Measurements from ENCODE around the gene REPS1. TPM values are rescaled to one million over a fixed set of nuclear protein-coding genes. Genes with fewer than 3 reads are reported as not detected.

Gene REPS1
- total RNA-seq, 1 experiment from 2014 or later: 55.1 TPM

DNA sequence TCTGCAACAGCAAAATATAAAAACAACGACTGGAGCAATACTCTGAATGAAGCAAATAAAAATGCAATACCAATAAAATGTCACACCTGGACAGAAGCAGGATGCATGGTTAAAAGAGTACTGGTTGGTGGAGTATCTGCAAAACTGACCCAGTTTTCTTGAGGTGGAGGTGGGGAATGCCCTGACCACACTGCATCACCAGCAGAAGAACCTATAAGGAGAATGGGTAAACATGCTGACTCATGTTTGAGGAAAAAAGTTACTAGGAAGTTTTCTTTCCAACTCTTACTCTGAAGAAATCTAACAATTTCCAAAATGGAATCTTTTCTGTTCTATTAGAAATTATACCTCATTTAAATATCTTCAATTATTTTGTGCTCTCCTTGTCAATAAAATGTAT, 43.6 kb downstream of the REPS1 start:
- DNase-seq (ENCODE audit: low spot score): no peak
- no peak for ATAC-seq
- CTCF ChIA-PET: no interaction called here
- H3K36me3 Mint-ChIP-seq: peaks cover 35% of the 10 kb centered on the region
- H3K9me3 Mint-ChIP-seq: no peaks in the 10 kb centered on the region
- H3K4me3 Mint-ChIP-seq: no peak overlapping the region
- no peak overlapping the region for H3K27ac Mint-ChIP-seq
- no peak for TF ChIP-seq ZNF138 (CRISPR knock-in tag; conservative IDR thresholded peaks at IDR 0.05)
- TF ChIP-seq, protein P1, sequence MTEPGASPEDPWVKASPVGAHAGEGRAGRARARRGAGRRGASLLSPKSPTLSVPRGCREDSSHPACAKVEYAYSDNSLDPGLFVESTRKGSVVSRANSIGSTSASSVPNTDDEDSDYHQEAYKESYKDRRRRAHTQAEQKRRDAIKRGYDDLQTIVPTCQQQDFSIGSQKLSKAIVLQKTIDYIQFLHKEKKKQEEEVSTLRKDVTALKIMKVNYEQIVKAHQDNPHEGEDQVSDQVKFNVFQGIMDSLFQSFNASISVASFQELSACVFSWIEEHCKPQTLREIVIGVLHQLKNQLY (CRISPR knock-in tag; IDR thresholded peaks at IDR 0.05): no peak
- TF ChIP-seq, protein P2, sequence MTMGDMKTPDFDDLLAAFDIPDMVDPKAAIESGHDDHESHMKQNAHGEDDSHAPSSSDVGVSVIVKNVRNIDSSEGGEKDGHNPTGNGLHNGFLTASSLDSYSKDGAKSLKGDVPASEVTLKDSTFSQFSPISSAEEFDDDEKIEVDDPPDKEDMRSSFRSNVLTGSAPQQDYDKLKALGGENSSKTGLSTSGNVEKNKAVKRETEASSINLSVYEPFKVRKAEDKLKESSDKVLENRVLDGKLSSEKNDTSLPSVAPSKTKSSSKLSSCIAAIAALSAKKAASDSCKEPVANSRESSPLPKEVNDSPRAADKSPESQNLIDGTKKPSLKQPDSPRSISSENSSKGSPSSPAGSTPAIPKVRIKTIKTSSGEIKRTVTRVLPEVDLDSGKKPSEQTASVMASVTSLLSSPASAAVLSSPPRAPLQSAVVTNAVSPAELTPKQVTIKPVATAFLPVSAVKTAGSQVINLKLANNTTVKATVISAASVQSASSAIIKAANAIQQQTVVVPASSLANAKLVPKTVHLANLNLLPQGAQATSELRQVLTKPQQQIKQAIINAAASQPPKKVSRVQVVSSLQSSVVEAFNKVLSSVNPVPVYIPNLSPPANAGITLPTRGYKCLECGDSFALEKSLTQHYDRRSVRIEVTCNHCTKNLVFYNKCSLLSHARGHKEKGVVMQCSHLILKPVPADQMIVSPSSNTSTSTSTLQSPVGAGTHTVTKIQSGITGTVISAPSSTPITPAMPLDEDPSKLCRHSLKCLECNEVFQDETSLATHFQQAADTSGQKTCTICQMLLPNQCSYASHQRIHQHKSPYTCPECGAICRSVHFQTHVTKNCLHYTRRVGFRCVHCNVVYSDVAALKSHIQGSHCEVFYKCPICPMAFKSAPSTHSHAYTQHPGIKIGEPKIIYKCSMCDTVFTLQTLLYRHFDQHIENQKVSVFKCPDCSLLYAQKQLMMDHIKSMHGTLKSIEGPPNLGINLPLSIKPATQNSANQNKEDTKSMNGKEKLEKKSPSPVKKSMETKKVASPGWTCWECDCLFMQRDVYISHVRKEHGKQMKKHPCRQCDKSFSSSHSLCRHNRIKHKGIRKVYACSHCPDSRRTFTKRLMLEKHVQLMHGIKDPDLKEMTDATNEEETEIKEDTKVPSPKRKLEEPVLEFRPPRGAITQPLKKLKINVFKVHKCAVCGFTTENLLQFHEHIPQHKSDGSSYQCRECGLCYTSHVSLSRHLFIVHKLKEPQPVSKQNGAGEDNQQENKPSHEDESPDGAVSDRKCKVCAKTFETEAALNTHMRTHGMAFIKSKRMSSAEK (CRISPR knock-in tag; IDR thresholded peaks at IDR 0.05; ENCODE audit: borderline replicate concordance): no peak
- TF ChIP-seq, protein P3, sequence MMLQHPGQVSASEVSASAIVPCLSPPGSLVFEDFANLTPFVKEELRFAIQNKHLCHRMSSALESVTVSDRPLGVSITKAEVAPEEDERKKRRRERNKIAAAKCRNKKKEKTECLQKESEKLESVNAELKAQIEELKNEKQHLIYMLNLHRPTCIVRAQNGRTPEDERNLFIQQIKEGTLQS (CRISPR knock-in tag; conservative IDR thresholded peaks at IDR 0.05): no peak
- no peak for TF ChIP-seq NR1H2 (CRISPR knock-in tag; IDR thresholded peaks at IDR 0.05)
- no peak for TF ChIP-seq ZNF671 (CRISPR knock-in tag; IDR thresholded peaks at IDR 0.05)
- no peak for TF ChIP-seq ZBTB21 (CRISPR knock-in tag; IDR thresholded peaks at IDR 0.05; ENCODE audit: borderline replicate concordance)
- no peak for TF ChIP-seq ZNF232 (CRISPR knock-in tag; IDR thresholded peaks at IDR 0.05)
- TF ChIP-seq PRRX2 (CRISPR knock-in tag; IDR thresholded peaks at IDR 0.05): no peak
- TF ChIP-seq, protein P4, sequence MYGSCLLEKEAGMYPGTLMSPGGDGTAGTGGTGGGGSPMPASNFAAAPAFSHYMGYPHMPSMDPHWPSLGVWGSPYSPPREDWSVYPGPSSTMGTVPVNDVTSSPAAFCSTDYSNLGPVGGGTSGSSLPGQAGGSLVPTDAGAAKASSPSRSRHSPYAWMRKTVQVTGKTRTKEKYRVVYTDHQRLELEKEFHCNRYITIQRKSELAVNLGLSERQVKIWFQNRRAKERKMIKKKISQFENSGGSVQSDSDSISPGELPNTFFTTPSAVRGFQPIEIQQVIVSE (CRISPR knock-in tag; IDR thresholded peaks at IDR 0.05; ENCODE audit: borderline replicate concordance): no peak
- TF ChIP-seq SOX15 (CRISPR knock-in tag; IDR thresholded peaks at IDR 0.05): no peak
- TF ChIP-seq, protein P5, sequence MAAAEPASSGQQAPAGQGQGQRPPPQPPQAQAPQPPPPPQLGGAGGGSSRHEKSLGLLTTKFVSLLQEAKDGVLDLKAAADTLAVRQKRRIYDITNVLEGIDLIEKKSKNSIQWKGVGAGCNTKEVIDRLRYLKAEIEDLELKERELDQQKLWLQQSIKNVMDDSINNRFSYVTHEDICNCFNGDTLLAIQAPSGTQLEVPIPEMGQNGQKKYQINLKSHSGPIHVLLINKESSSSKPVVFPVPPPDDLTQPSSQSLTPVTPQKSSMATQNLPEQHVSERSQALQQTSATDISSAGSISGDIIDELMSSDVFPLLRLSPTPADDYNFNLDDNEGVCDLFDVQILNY (CRISPR knock-in tag; IDR thresholded peaks at IDR 0.05): no peak
- TF ChIP-seq, protein P6, sequence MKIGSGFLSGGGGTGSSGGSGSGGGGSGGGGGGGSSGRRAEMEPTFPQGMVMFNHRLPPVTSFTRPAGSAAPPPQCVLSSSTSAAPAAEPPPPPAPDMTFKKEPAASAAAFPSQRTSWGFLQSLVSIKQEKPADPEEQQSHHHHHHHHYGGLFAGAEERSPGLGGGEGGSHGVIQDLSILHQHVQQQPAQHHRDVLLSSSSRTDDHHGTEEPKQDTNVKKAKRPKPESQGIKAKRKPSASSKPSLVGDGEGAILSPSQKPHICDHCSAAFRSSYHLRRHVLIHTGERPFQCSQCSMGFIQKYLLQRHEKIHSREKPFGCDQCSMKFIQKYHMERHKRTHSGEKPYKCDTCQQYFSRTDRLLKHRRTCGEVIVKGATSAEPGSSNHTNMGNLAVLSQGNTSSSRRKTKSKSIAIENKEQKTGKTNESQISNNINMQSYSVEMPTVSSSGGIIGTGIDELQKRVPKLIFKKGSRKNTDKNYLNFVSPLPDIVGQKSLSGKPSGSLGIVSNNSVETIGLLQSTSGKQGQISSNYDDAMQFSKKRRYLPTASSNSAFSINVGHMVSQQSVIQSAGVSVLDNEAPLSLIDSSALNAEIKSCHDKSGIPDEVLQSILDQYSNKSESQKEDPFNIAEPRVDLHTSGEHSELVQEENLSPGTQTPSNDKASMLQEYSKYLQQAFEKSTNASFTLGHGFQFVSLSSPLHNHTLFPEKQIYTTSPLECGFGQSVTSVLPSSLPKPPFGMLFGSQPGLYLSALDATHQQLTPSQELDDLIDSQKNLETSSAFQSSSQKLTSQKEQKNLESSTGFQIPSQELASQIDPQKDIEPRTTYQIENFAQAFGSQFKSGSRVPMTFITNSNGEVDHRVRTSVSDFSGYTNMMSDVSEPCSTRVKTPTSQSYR (CRISPR knock-in tag; IDR thresholded peaks at IDR 0.05): no peak
- TF ChIP-seq ZNF396 (CRISPR knock-in tag; IDR thresholded peaks at IDR 0.05; ENCODE audit: borderline replicate concordance): no peak
- TF ChIP-seq FOXK1 (CRISPR knock-in tag; IDR thresholded peaks at IDR 0.05): no peak
- TF ChIP-seq, protein P7, sequence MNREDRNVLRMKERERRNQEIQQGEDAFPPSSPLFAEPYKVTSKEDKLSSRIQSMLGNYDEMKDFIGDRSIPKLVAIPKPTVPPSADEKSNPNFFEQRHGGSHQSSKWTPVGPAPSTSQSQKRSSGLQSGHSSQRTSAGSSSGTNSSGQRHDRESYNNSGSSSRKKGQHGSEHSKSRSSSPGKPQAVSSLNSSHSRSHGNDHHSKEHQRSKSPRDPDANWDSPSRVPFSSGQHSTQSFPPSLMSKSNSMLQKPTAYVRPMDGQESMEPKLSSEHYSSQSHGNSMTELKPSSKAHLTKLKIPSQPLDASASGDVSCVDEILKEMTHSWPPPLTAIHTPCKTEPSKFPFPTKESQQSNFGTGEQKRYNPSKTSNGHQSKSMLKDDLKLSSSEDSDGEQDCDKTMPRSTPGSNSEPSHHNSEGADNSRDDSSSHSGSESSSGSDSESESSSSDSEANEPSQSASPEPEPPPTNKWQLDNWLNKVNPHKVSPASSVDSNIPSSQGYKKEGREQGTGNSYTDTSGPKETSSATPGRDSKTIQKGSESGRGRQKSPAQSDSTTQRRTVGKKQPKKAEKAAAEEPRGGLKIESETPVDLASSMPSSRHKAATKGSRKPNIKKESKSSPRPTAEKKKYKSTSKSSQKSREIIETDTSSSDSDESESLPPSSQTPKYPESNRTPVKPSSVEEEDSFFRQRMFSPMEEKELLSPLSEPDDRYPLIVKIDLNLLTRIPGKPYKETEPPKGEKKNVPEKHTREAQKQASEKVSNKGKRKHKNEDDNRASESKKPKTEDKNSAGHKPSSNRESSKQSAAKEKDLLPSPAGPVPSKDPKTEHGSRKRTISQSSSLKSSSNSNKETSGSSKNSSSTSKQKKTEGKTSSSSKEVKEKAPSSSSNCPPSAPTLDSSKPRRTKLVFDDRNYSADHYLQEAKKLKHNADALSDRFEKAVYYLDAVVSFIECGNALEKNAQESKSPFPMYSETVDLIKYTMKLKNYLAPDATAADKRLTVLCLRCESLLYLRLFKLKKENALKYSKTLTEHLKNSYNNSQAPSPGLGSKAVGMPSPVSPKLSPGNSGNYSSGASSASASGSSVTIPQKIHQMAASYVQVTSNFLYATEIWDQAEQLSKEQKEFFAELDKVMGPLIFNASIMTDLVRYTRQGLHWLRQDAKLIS (CRISPR knock-in tag; IDR thresholded peaks at IDR 0.05; ENCODE audit: borderline replicate concordance): no peak
- no peak for TF ChIP-seq CREB1 (CRISPR knock-in tag; IDR thresholded peaks at IDR 0.05)
- TF ChIP-seq, protein P8, sequence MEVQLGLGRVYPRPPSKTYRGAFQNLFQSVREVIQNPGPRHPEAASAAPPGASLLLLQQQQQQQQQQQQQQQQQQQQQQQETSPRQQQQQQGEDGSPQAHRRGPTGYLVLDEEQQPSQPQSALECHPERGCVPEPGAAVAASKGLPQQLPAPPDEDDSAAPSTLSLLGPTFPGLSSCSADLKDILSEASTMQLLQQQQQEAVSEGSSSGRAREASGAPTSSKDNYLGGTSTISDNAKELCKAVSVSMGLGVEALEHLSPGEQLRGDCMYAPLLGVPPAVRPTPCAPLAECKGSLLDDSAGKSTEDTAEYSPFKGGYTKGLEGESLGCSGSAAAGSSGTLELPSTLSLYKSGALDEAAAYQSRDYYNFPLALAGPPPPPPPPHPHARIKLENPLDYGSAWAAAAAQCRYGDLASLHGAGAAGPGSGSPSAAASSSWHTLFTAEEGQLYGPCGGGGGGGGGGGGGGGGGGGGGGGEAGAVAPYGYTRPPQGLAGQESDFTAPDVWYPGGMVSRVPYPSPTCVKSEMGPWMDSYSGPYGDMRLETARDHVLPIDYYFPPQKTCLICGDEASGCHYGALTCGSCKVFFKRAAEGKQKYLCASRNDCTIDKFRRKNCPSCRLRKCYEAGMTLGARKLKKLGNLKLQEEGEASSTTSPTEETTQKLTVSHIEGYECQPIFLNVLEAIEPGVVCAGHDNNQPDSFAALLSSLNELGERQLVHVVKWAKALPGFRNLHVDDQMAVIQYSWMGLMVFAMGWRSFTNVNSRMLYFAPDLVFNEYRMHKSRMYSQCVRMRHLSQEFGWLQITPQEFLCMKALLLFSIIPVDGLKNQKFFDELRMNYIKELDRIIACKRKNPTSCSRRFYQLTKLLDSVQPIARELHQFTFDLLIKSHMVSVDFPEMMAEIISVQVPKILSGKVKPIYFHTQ (CRISPR knock-in tag; IDR thresholded peaks at IDR 0.05): no peak
- no peaks in the 10 kb centered on the region for H3K27me3 Mint-ChIP-seq (ENCODE audit: low read depth)
- H3K4me1 Mint-ChIP-seq: peaks cover 31% of the 10 kb centered on the region
- POLR2A ChIA-PET: no interaction called here
